HG03060 (cell line): ENCODE results near the gene ZNF524.

Experiments
- ATAC-seq: cut with Tn5 transposase; IDR thresholded peaks from one replicate; pipeline ENCODE4 v1.9.1; 2021; ENCODE audit warnings: low read depth, moderate number of reproducible peaks; ENCODE audit not compliant: unreplicated experiment

Gene ZNF524

GRCh38 chr19:55652311-55653128 lies 52.4 kb downstream of the ZNF524 start:
- no peak for ATAC-seq
